ENCODE measurements around the gene HES7.
"Not testable (repeated sequence)": the region's sequence is repeated elsewhere in the genome, so short reads cannot be mapped to it uniquely, and the experiment has no call there.

HES7 gene

DNA sequence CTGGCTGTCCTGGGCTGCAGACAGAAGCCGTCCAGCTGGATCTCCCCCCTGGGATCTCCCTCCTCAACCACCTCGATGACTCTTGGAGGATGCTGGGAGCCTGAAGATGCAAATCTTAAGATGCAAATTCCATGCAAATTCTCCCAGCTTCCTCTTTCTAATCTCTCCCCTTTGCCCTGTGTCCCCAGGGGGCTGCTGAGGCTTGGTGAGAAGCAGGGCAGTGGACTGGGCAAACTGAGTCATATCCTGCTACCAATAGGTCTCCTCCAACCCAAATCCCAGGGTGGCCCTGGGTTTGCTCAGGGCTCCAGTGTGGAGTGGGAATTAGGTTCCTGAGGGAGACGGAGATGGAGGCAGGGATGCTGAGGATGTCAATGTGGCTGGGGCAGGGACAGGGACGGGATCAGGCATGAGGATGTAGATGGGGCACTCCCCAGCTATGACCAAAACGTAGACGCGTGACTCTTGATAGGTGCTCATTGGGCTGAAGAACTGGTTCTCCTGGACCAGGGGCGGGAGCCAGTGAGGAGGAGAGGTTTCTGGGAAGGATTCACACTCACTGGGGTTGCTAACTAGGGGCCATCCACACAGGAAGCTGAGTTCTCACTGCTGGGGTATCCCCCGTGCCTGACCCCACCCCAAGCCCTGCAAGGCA lies 32.7 kb downstream of the HES7 start:
- no peak for DNase-seq

DNA sequence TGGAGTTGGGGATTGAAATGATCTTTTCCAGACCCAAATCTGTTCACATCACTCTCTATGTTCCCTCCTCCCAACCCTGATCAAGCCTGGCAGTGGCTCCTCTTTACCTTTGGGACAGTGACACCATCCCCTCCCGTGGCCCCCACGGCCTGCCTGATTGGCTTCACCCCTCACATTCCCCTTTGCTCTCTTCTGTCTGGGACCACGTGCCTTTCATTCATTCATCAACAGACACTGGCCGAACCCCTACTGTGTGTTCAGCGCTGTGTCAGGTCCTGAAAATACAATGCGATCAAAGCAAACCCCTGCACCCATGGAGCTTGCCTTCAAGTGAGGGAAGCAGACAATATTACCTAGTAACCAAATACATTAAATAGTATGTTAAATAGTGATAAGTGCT lies 34.2 kb downstream of the HES7 start:
- DNase-seq, result no peak

DNA sequence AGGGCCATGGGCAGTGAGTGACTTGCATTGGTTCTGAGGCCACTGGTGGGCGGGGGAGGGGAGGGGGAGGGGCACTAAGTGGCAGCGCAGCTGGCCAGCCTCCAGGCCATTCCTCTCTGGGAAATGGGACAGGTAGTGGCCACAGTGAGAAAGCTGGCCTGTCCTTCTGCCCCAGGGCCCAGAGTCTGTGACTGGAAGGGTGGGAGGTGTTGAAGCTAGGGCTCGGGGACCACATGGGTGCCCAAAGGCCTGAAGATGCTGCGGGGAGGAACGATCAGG lies 36.0 kb downstream of the HES7 start:
- no peak for DNase-seq

DNA sequence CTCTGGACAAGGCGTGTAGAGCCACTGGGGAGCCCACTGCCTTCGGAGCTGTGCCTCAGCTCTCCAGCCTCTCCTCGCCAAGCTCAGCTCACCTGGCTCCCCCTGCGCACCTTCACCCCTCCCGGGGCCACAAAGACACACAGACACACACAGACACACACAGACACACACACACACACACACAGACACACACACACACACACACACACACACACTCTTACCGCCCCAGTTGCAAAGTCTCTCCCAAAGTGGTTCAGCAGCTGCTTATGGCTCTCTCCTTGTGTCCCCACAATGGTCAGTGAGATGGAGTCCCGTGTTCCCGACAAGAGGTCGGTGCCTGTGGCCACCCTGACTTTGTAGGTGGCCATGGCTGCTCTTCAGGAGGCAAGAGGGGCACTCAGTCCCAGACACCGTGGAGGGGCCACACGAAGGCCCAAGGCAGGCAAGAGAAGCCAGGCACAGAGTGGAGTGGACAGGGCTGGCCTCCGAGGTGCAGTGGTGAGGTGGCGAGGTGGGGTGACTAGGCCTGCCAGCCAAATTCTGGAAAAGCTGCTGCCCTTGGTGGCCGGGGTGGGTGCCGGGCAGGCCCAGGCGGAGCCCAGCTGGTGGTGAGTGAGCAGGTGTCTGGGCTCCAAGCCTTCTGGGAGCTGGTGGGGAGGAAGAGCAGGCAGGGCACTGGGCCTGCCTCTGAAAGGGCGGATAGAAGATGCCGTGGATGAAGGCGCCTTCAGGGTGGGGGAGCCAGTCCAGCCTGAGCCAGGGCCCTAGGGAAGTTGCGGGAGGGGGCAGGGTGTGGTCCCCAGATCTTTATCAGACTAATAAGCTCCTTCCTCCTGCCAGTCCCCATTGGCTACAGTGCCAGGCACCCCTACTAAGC lies 36.6 kb downstream of the HES7 start, which contains the start of gene ALOX12B:
Gene ALOX12B, minus strand, starts transcription at position 642 of the 877 bp plus-strand sequence. Its CDS starts 274 bp downstream, at position 368.
- no peak for DNase-seq

DNA sequence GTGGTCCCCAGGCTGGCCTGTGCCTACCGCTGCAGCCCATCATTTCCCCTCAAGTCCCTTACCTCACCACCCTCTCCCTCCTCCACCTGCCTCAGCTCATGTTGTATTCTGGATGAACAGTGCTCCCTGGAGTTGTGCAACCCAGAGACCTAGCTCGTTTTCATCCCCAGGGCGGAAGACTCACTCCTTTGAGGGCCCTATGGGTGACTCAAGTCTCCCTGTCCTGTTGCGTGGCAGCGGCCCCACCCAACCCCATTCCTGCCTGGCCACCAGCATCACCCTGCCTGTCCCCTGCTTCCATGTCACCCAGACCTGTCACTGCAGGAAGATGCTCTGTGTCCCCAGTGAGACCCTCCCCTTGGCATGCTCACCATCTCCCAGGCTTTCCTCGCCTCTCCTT lies 39.7 kb downstream of the HES7 start:
- no peak for DNase-seq

DNA sequence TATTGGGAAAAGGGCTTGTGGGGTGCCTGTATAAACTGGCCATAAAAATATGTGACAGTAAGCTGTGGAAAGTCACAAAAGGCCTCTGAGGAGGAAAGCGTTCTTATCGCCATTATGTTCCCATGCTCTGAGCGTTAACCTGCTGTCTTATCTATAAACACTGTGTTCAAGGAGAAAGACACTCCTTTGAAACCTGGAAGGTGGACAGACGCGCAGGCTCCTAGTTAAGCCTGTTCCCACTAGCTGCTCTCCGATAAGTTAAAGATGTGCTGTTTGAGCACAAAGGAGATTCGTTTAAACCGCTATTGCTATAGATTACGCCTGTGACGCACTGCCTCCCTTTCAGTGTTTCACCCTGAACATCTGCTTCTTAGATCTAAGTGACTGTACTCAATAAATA lies 41.6 kb downstream of the HES7 start:
- no peak for DNase-seq

DNA sequence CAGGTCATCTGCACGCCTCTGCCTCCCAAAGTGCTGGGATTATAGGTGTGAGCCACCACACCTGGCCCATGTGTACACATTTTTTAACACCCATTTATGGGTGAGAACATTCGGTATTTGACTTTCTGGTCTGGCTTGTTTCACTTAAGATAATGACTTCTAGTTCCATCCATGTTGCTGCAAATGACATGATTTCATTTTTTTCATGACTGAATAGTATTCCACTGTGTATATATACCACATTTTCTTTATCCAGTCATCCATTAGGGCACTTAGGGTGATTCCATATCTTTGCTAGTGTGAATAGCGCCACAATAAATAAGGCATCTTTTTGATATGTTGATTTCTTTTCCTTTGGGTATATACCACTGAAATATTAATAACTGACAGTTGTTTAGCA lies 42.0 kb downstream of the HES7 start:
- DNase-seq, result no peak

DNA sequence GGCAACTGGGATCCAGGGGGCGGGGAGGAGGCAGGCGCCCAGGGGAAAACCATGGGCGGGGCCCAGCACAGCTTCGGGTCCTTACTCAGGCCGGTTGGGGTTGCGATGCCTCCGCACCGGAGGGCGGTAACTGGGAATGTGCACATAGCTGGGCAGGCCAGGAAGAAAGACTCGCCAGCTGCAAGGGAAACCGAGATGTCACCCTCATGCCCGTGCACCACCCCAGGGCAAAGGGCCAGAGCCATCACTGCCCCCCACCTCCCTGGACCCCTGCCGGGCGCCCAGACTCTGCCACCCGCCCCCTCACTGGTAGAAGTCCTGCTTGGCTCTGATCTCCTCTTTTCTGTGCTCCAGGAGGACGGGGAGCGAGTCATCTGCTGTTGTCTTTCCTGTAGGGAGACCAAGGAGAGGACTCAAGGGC lies 43.1 kb downstream of the HES7 start:
- DNase-seq, result no peak

DNA sequence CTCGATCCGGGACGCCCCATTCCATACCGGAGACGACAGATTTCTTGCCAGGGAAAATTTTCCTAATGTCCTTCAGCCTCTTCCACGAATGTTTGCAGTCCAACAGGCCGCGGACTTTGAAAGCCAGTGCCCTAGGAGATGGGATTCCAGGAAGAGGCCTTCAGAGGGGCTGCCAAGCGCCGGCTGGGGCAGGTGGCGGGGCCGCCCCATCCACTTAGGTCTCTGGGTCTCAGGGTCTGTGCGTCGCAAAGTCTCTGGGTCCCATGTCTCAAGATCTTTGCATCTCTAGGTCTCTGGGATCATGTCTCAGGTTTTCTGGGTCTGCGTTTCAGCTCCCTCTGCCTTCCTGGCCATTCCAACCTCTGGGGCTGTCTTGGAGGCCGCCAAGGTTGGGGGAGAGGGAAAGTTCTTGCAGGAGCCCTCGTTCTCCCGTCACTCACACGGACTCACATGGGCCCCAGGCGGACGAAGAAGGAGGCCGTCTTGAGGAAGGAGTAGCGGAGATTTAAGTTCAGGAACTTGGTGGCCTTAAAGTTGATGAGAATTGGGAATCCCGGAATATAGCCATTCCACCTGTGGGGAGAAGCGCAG lies 43.6 kb downstream of the HES7 start:
- DNase-seq, result no peak

DNA sequence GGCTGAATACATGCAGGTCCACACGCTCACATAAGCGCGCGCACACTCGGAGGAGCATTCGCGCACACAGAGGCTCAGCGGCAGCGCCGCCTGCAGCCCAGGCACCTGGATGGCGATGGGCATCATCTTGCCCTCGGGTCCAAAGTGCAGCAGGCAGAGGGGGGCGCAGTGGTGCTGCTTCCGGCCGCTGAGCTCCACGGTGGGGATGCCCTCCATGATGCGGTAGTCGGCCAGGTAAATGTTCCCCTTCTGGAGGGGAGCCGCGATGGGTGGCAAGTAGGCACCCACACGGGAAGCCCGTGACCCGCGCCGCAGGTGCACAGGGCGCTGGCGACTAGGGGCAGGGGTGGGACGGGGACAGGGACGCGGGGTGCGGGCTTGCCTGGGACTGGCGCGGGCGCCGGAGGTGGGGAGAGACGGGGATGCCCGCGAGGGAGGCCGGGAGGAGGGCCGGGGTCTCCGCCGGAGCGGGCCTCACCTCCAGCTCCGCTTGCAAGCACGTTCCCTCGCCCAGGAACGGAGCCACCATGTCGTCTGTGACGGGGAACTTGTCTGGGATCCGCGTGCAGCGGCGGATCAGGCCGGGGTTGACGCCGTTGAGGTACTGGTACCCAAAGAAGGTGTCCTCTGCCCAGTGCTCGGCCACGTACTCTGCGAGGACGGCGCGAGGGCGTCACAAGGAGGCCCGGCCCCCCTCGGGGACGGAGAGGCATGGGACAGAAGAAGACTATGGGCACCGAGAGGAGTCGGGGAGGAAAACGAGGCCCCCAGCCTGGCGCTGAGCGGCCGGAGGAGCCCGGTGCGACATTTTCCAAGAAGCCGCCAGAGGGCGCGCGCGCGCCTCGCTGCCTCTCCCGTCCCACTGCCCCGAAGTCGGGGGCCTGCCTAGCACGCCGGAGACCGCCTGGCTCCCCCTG lies 44.4 kb downstream of the HES7 start:
- DNase-seq, result no peak

DNA sequence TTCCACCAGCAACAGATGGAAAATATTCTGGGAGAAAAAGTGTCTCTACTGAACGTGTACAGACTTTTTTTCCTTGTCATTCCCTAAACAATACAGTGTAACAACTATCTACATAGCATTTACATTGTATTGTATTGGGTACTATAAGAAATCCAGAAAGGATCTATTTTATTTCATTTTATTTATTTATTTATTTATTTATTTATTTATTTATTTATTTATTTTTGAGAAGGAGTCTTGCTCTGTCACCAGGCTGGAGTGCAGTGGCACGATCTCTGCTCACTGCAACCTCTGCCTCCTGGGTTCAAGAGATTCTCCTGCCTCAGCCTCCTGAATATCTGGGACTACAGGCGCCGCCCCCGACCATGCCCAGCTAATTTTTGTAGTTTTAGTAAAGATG lies 46.0 kb downstream of the HES7 start:
- not testable (repeated sequence) for DNase-seq

DNA sequence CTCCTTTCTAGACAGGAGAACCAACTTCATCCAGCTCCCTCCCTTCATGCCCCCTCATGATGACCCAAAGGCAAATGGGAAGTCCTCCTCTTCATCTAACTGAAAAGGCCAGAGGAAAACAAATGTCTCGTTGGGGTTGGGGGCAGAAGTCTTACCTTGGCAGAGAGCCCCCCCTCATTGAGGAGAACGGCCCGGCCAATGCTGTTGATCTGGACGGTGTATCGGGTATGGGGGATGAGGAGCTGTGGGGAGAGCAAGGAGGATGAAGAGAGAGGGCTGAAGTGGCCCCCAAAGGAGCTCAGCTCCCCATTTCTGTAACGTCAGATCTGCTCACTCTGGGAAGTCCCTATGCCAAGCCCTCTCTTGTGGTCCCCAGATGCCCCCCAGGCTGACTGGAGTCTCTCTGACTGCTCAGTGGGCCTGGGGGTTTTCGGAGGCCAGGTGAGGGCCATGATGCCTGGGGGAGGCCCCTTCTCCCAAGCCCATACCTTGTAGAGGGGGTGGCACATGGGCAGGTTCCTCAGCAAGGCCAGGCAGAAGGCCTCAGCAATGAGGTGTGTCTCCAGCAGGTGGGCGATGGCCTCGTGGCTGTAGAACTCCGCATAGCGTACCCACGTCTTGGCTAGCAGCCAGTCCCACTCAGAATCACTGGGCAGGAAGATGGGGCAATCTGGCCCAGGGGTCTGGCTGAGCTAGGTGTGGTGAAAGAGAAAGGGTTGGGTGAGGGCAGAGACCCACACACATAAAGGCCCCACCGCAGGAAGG lies 47.2 kb downstream of the HES7 start:
- no peak for DNase-seq

DNA sequence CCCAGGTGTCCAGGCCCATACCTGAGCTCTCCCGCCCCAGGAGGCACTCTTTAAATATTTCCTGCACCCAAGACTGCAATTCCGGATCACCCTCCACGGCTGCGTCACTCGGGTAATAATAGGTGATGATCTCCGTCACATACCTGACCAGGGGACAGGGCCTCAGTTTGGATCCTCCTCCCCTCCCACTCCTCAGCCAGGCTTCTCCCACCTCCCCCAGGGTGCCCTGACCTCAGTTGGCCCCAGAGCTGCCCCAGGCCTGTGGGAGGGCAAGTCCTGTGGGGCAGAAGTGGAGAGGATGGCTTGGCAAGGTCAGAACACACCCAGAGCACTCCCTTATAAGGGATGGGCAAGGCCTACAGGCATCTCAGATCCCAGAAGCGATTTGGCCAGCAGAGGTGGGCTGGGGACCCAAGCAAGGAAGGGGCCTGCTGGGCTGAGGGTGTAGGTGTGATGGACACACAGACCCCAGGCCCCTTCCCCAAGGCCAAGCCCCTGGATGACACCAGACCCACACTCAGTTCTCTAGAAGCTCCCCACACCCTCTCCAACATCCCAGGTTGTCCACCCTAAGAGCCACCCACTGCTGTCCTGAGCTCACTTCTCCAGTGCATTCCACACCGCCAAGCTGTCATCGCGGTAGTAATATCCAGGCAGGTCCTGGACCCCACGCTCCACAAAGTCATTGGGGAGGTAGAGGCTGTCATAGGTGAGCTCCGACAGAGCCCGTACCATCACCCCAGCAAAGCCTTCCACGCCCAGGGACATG lies 48.1 kb downstream of the HES7 start:
- DNase-seq, result no peak

DNA sequence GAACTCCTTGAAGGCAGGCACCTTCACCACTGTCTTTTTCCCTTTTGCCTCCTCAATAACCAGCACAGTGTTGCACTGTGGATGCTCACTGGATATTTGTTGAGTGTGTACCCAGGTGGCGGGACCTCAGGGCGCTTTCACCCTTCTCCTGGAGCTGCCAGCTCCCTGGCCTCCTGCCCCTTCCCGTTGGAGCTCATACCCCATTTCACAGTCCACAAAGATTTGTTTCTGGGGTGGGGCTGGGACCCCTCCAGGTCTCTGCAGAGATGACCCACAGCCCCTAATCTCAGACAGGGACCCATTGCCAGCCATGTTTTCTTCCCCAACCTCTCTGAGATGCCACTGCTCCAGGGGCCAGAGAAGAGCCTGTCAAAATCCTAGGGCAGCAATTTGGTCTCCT lies 48.8 kb downstream of the HES7 start:
- DNase-seq, result no peak

DNA sequence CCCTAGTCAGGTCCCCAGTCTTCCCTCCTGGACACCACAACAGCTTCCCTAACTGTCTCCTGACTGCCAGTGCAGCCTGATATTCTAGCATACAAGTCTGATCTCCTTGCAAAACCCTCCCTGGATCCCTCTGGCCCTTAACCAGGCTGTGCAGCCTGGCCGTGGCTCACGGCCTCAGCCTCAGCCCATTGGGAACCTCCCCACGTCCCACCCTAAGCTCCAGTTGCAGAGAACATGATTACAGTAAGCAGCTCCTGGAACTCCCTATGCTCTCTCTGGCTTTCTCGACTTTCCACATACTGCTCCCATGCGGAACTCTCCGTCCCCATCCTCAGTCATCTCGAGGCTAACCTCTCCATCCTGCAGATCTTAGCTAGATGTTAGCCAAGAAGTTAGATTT lies 49.4 kb downstream of the HES7 start:
- DNase-seq, result no peak

DNA sequence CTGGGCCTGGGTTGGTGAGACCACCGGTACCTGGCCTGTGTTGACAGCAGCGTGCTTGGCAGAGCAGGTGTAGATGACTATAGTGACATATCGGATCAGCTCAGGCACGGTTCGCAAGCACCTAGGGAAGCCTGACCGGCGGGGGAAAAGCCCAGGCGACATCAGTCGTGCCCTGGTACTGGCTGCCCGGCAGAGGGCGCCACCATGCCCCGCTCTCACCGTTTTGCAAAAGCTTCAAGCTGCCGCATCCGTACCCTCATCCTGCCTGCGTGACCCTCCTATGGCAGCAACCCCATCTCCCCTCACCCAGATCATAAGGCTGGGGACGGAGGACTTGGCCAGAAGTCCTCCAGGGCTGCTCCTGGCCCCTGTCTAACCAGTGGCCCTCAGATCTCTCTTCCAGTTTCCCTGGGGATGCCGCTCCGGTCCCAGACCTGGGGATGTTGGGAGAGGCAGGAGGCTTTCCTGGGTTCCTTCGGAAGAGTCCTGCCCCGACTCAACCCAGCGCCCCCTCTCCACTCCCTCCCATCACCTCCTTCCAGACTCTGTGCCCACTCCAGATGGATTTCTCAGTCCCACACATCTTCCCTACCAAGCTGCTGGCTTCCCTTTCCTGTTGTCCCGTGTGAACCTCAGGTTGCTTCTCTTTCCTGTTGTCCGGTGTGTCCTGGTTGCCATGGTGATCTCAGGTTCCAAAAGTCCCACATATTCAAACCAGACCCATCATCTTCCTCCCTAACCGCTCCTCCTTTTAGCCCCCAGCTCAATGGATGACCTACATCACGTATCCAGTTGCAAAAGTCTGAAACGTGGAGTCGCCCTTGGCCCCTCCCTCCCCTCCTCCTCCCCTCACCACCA lies 50.0 kb downstream of the HES7 start:
- no peak for DNase-seq

DNA sequence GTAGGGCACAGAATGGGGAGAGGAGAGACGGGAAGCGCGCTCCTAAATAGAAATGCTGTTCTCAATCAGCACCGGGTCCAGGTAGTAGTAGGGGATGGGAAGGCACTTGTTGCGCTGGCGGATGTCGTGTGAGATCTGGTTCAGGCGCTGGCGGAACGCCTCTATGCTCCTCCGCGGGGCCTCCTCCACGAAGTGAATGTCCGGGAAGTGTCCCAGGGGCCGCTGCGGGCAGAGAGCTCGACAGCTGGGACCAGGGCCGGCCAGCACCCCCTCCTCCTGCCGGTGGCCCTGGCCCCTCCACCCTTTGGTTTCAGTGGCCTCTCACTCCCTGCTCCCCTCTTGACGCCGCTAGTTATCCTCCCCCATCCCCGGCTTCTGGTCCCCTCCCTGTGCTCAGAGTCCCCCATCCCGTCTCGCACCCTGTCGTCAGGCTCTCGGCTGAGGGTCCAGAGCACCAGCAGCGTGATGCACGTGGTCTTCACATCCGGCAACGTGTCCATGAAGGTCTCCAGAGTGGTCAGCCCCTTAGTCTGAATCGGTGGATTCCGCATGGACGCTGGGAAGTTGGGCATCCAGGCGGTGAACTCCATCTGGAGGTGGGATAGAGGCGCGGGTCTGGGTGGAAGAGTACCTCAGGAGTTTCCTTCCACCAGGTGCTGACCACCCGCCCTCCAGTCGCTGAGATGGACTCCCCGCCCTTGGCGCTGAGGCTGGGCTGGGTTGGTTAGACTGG lies 51.0 kb downstream of the HES7 start:
- DNase-seq, result no peak

DNA sequence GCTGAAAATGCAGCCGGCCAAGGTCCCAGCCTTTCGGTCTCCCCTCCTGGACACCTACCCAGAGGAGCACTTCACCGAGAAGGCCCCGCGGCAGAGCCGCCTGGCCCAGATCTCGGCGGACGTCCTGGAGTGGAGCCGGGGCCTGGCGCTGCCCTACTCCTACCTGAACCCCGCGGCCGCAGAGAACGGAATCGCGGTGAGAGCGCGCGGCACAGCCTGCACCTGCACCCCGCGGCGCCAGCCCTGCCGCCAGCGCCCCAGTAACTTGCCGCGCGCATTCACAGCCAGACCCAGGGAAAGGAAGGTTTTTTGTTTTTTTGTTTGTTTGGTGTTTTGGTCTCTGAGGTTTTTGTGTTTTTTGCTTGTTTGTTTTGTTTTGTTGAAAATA lies 51.6 kb downstream of the HES7 start:
- no peak for DNase-seq

DNA sequence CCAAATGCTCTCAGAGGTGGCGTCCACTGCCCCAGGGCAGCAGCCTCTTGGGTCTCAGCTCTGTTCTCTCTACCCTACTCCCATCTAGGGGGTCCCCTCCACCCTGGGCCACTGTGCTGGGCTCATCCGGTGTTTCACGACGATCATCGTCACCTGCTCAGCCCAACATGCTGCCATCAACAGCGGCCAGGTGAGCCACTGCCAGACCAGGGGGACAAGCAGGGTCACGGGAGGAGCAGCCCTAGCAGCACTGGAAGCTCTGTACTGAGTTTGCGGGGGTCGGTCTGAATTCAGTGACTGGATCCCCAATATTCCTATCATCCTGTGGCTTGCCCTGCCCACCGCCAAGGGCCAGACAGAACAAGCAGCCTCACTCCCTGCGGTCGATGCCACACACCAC lies 52.4 kb downstream of the HES7 start:
- DNase-seq, result no peak

Measured in GF-D8 (cell line).